OCI-LY3 (cell line): Measurements from ENCODE around the gene CD300LB.
A peak's percentile ranks its signal among the peaks of the same experiment; 100 is the strongest.

ENCODE experiments used
- H2AFZ ChIP-seq: fragments of 200-600, 300-600 bp; shearing (Covaris generic); 2 replicates; pipeline ENCODE4 v1.6.0; 2014; ENCODE audit warnings: antibody characterized with exemption, low read depth, low read length
- H3K27ac ChIP-seq: fragments of 200-600, 300-600 bp; sonication (generic); 2 replicates; pipeline ENCODE4 v1.5.1; 2014; ENCODE audit warnings: mild to moderate bottlenecking, low read length, moderate library complexity, mixed read lengths
- H3K27me3 ChIP-seq: fragments of 200-600, 300-600 bp; sonication (generic); 2 replicates; pipeline ENCODE4 v1.6.1; 2014; ENCODE audit warnings: low read depth, low read length, mixed read lengths
- H3K36me3 ChIP-seq: fragments of 200-600, 300-600 bp; sonication (generic); replicated peaks from 2 replicates; pipeline ENCODE3; 2014; ENCODE audit warnings: low read depth, low read length, mixed read lengths
- H3K4me1 ChIP-seq: fragments of 300-600, 200-600 bp; sonication (generic); 2 replicates; pipeline ENCODE4 v1.6.1; 2014; ENCODE audit warnings: low read length, mixed read lengths
- H3K4me2 ChIP-seq: fragments of 200-600, 300-600 bp; sonication (generic); 2 replicates; pipeline ENCODE4 v1.6.1; 2014; ENCODE audit warnings: low read length, mixed read lengths
- H3K4me3 ChIP-seq: fragments of 300-600, 200-600 bp; sonication (generic); 2 replicates; pipeline ENCODE4 v1.5.1; 2014; ENCODE audit warnings: antibody characterized with exemption, mild to moderate bottlenecking, low read length, moderate library complexity
- H3K79me2 ChIP-seq: fragments of 300-600, 200-600 bp; shearing (Covaris generic); 2 replicates; pipeline ENCODE4 v1.6.1; 2014; ENCODE audit warnings: mild to moderate bottlenecking, low read length, mixed read lengths
- H3K9ac ChIP-seq: fragments of 300-600, 200-600 bp; shearing (Covaris generic); 2 replicates; pipeline ENCODE4 v1.6.0; 2014; ENCODE audit warnings: mild to moderate bottlenecking, low read length, moderate library complexity
- H3K9me3 ChIP-seq: fragments of 200-600, 300-600 bp; shearing (Covaris generic); 2 replicates; pipeline ENCODE4 v1.6.1; 2014; ENCODE audit warnings: low read length, mixed read lengths; ENCODE audit not compliant: insufficient read depth
- H4K20me1 ChIP-seq: fragments of 200-600, 300-600 bp; sonication (generic); 2 replicates; pipeline ENCODE4 v1.6.1; 2016; ENCODE audit warnings: low read length, mixed read lengths; ENCODE audit not compliant: insufficient read depth
- CTCF ChIP-seq: fragments of 200-600, 300-600 bp; sonication (generic); IDR thresholded peaks from 2 replicates; pipeline ENCODE4 v1.5.1; 2014; ENCODE audit warnings: antibody characterized with exemption, low read length, low read depth
- EZH2phosphoT487 ChIP-seq: fragments of 200-600 bp; shearing (Covaris generic); IDR thresholded peaks from 2 replicates; pipeline ENCODE4 v1.6.1; 2018; ENCODE audit warnings: antibody characterized with exemption, mixed run types, low read depth

The CD300LB gene

GRCh38 chr17:74547736-74548135 is 16.5 kb upstream of the CD300LB start:
- Histone ChIP-seq H3K36me3 (no peaks in the 10 kb centered on the region), H3K27ac (no peak overlapping the region), H4K20me1 (no peaks in the 10 kb centered on the region), H3K9ac (no peak overlapping the region), H3K79me2 (no peaks in the 10 kb centered on the region), H3K4me1 (peaks cover 23% of the 10 kb centered on the region), H3K27me3 (peaks cover 14% of the 10 kb centered on the region), H3K4me2 (no peak overlapping the region), H3K4me3 (no peak overlapping the region), H3K9me3 (no peaks in the 10 kb centered on the region), H2AFZ (no peak overlapping the region)
- TF ChIP-seq EZH2phosphoT487 (no peak), CTCF (no peak)

DNA sequence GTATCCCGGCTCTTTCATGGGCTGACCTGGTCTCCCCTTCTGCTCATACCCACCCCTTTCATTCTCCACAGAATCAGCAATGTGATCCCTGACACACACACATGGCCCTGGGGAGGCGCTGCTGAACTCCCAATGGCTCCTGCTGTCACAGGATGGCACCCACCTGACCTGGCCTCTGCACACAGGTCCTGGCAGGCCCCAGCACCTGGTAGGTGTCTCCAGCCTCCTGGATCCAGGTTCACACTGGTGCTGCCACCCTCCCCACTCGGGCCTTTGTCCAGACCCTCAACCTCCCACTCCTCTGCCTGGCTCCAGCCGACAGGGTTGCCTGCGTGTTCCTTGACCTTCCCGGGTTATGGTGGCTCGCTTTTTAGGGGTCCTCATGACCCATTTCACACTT is 16.0 kb upstream of the CD300LB start:
- H4K20me1 ChIP-seq = no peaks in the 10 kb centered on the region
- H3K27me3 ChIP-seq = peaks cover 11% of the 10 kb centered on the region
- H2AFZ ChIP-seq = no peak overlapping the region
- H3K4me3 ChIP-seq = no peak overlapping the region
- no peaks in the 10 kb centered on the region for H3K79me2 ChIP-seq
- no peaks in the 10 kb centered on the region for H3K9me3 ChIP-seq
- H3K4me1 ChIP-seq = peaks cover 23% of the 10 kb centered on the region
- H3K36me3 ChIP-seq = no peaks in the 10 kb centered on the region
- no peak overlapping the region for H3K4me2 ChIP-seq
- H3K27ac ChIP-seq = no peak overlapping the region
- no peak overlapping the region for H3K9ac ChIP-seq
- TF ChIP-seq EZH2phosphoT487 (no peak), CTCF (0 out of 2 replicates have a peak, but pooled peaks have one; percentile 5)

DNA sequence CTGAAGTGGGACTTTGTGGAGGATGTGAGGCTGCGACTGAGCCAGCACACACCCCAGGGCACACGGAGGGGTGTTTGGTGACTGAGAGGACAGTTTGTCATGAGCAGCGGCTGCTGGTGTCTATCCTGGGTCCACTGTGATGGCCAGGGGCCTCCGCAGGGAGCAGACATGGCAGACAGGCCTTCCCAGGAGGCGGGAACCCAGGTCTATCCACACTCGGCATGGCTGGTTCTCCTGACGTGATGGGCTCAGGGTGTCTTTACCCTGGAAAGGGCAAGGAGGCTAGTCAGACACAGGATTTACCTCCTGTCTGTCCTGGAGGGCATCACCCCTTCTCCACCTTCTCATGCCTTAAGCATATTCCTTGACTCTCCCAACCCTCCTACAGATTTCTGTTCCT is 15.3 kb upstream of the CD300LB start:
- Histone ChIP-seq H3K36me3 (no peaks in the 10 kb centered on the region), H4K20me1 (no peaks in the 10 kb centered on the region), H3K27me3 (peaks cover 11% of the 10 kb centered on the region), H3K9me3 (no peaks in the 10 kb centered on the region), H3K4me3 (no peak overlapping the region), H2AFZ (no peak overlapping the region), H3K9ac (no peak overlapping the region), H3K4me1 (peaks cover 23% of the 10 kb centered on the region), H3K4me2 (no peak overlapping the region), H3K79me2 (no peaks in the 10 kb centered on the region), H3K27ac (no peak overlapping the region)
- TF ChIP-seq EZH2phosphoT487 = no peak
- no peak for TF ChIP-seq CTCF

DNA sequence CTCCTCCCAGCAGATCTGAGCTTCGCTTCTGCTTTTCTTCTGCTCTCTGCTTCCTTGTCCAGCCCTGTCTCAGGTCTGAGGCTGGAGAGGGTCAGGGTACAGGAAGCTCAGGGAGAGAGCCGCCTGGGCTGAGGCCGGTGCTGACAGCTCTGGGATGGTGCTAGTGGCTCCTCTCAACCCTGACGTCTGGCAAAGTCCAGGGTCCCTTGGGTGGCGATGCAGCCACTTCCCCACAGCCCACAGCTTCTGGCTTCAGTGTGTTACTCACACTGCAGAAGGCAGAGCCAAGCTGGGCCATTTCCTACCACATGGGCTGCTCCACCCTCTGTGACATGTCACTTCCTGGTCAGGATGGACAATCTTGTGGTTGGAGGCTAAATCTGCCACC is 14.6 kb upstream of the CD300LB start, which contains the start of gene CD300C:
TSS of gene CD300C (minus strand) at position 273 of the 388 bp plus-strand sequence. CDS start 333 bp downstream, outside the sequence.
- Histone ChIP-seq H3K36me3 (no peaks in the 10 kb centered on the region), H3K9ac (no peak within 1 kb of the TSS), H3K9me3 (no peaks in the 10 kb centered on the region), H3K79me2 (no peaks in the 10 kb centered on the region), H3K27me3 (peaks cover 11% of the 10 kb centered on the region), H3K4me1 (peaks cover 23% of the 10 kb centered on the region), H4K20me1 (no peaks in the 10 kb centered on the region), H3K4me2 (peak within 1 kb of the TSS; percentile 38), H3K27ac (no peak within 1 kb of the TSS), H3K4me3 (peak within 1 kb of the TSS; percentile 38; the same call in 1 of the 2 replicates), H2AFZ (peak within 1 kb of the TSS; percentile 72)
- TF ChIP-seq CTCF (no peak), EZH2phosphoT487 (no peak)
